Vagina (tissue), 2 donors: ENCODE results near the gene HEXIM1. TPM values are rescaled to one million over a fixed set of nuclear protein-coding genes. Genes with fewer than 3 reads are reported as not detected.
A peak's percentile ranks its signal among the peaks of the same experiment; 100 is the strongest.

Source experiments
- DNase-seq, 2 donors: peaks; one replicate each; pipeline ENCODE4 v3.0.0-alpha.2; 2017; ENCODE audit errors: extremely low spot score in 2 of 2
- H3K27ac ChIP-seq: fragments of 200-600 bp; sonication (generic); one replicate; pipeline ENCODE4 v1.5.1; 2019
- H3K27me3 ChIP-seq: fragments of 200-600 bp; sonication (generic); one replicate; pipeline ENCODE4 v1.5.1; 2019
- H3K36me3 ChIP-seq, 2 donors: fragments of 200-600 bp; sonication (generic); one replicate each; pipeline ENCODE4 v1.5.1; 2017 to 2019
- H3K4me1 ChIP-seq: fragments of 200-600 bp; sonication (generic); one replicate; pipeline ENCODE4 v1.5.1; 2019
- H3K4me3 ChIP-seq, 2 donors: fragments of 200-600 bp; sonication (generic); 1 replicate in 1 of 2; 2 replicates in 1 of 2; pipeline ENCODE4 v1.5.1; 2016 to 2019
- H3K9me3 ChIP-seq: fragments of 200-600 bp; sonication (generic); one replicate; pipeline ENCODE4 v1.5.1; 2019
- POLR2A ChIP-seq, 2 donors: fragments of 450-650 bp; IDR thresholded peaks; one replicate each; pipeline ENCODE4 v1.6.1; 2017; ENCODE audit warnings: antibody characterized with exemption in 2 of 2, mild to moderate bottlenecking in 2 of 2, moderate library complexity in 2 of 2
- POLR2AphosphoS5 ChIP-seq, 2 donors: sonication (generic); formaldehyde crosslinking; IDR thresholded peaks; one replicate each; pipeline ENCODE4 v1.9.0; 2017; ENCODE audit warnings: antibody characterized with exemption in 2 of 2, mild to moderate bottlenecking in 2 of 2, low read depth in 1 of 2; ENCODE audit not compliant: insufficient read depth in 1 of 2
- intact Hi-C: fragments of 100-400 bp; cut with DNase I; formaldehyde crosslinking; loops from one replicate; pipeline ENCODE4 v1.15.1; 2023
- microRNA-seq: library from miRNA; unstranded; fragments of <30 nt; microRNA quantifications from one replicate; pipeline ENCODE4, GENCODE V29; 2017; ENCODE audit warnings: borderline number of aligned reads, borderline replicate concordance
- small RNA-seq: library from RNA; depleted of rRNA; stranded (forward); fragments of <200 nt; gene quantifications from one replicate; pipeline ENCODE3, GENCODE V24; 2016
- total RNA-seq: library from RNA; depleted of rRNA; stranded (reverse); fragments of >200 nt; gene quantifications from one replicate; pipeline ENCODE4 v1.2.3, GENCODE V29; 2016
- TF ChIP-seq, protein P1 (sequence below), 3 experiments: fragments of 450-650 bp in 2 of 3; fragments of 200-600 bp in 1 of 3; sonication (generic) in 1 of 3; IDR thresholded peaks; one replicate each; pipeline ENCODE4 v1.5.1; 2017 to 2019; ENCODE audit warnings: antibody characterized with exemption in 3 of 3, mild to moderate bottlenecking in 2 of 3, moderate library complexity in 2 of 3

The HEXIM1 gene
- total RNA-seq, 1 donor from 2014 or later = 27.5 TPM

DNA sequence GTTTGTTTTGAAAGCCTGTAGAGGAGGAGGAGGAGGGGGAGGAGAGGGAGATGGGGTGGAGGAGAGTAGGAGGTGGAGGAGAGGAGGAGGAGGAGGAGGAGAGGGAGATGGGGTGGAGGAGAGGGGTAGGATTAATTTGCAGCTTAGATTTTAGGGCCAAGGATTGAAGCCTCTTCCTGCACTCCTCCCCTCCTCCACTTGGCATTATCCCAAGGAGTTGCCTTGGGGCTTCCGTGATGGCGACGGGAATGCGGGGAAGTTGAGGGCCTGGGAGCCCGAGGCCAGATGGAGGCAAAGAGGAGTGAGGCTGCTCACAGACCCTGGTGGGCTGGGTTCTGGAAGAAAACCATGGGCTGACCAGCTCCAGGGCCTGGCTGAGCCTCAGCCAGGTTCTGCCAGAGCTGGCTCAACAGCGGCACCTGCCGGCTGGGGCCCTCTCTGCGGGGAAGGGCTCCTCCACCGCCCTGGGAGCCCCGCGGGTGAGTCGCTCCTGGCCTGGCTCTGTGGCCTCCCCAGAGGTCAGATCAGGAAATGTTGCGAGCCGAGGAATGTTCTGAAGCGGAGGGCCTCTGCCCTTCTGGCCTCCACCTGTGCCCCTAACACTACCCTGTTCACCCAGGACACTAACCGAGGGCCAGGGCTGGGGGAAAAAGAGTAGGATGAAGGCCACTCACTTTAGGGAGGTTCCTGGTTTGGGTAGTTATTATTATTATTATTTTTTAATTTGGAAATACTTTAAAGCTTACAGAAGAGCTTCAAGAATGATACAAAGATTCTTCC lies 49.5 kb downstream of the HEXIM1 start:
- DNase-seq = no peak
- TF ChIP-seq, protein P1, sequence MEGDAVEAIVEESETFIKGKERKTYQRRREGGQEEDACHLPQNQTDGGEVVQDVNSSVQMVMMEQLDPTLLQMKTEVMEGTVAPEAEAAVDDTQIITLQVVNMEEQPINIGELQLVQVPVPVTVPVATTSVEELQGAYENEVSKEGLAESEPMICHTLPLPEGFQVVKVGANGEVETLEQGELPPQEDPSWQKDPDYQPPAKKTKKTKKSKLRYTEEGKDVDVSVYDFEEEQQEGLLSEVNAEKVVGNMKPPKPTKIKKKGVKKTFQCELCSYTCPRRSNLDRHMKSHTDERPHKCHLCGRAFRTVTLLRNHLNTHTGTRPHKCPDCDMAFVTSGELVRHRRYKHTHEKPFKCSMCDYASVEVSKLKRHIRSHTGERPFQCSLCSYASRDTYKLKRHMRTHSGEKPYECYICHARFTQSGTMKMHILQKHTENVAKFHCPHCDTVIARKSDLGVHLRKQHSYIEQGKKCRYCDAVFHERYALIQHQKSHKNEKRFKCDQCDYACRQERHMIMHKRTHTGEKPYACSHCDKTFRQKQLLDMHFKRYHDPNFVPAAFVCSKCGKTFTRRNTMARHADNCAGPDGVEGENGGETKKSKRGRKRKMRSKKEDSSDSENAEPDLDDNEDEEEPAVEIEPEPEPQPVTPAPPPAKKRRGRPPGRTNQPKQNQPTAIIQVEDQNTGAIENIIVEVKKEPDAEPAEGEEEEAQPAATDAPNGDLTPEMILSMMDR (IDR thresholded peaks at IDR 0.05) = peak; percentile 83 to 99 (median 99)
- peak; percentile 59 to 80 for TF ChIP-seq POLR2AphosphoS5 (IDR thresholded peaks at IDR 0.05; ENCODE audit: insufficient read depth in 1 of 2, low read depth in 1 of 2)
- TF ChIP-seq POLR2A (IDR thresholded peaks at IDR 0.05) = no peak
- intact Hi-C loops = loop anchor here (5.0 to 10.0 kb wide), 2 partner anchors 60 to 273 kb away; partner anchors contain the start of gene ACBD4
- H3K27ac ChIP-seq = peak overlapping the region; percentile 75
- H3K27me3 ChIP-seq = no peaks in the 10 kb centered on the region
- H3K36me3 ChIP-seq = no peaks in the 10 kb centered on the region
- peaks cover 33% of the 10 kb centered on the region for H3K4me1 ChIP-seq
- H3K9me3 ChIP-seq = no peaks in the 10 kb centered on the region
- H3K4me3 ChIP-seq = no peak overlapping the region

DNA sequence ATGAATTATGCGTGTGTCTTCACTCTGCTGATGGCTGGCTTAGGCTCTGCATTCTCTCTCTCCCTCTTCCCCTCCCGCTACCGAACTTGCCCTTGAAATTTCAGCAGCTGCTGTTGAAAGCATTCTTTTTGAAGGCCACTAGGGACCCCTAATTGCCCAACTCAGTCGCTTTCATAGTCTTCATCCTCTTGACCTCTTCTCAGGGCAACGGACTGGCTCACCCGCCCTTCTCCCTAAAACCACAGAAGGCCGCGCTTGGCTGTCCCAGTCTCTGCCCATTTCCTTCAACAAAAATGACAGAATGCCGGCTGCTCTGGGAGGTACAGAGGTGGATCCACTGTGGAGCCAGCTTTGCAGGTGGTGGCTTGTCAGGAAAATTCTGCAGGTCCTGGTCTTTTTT lies 52.4 kb downstream of the HEXIM1 start:
- no peak overlapping the region for H3K27ac ChIP-seq
- intact Hi-C loops = no loop called here
- DNase-seq = no peak
- no peaks in the 10 kb centered on the region for H3K9me3 ChIP-seq
- no peak overlapping the region for H3K4me3 ChIP-seq
- peaks cover 33% of the 10 kb centered on the region for H3K4me1 ChIP-seq
- no peaks in the 10 kb centered on the region for H3K36me3 ChIP-seq
- no peaks in the 10 kb centered on the region for H3K27me3 ChIP-seq
- TF ChIP-seq POLR2AphosphoS5 (IDR thresholded peaks at IDR 0.05; ENCODE audit: insufficient read depth in 1 of 2, low read depth in 1 of 2) (no peak), POLR2A (IDR thresholded peaks at IDR 0.05) (no peak)
- TF ChIP-seq, protein P1 (IDR thresholded peaks at IDR 0.05) = no peak

DNA sequence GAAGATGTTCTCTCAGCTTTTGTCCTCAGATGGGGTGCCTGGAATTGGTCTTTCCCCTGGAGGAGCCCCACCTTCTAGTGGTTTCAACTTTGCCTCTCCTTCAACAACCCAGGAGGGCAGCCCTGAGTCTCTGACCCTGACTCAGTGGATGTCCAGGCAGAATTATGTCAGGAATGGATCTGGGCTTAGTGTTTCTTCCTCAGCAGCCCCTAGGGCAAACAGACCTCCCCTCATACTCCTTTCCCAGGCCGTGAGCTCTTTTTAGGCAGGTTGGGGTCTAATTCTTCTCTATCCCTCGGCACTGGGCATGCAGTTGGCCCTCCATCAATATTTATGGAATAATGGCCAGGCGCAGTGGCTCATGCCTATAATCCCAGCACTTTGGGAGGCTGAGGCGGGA lies 53.2 kb downstream of the HEXIM1 start:
- DNase-seq = no peak
- Histone ChIP-seq H3K4me3 (no peak overlapping the region), H3K27ac (peak overlapping the region; percentile 15), H3K4me1 (peaks cover 33% of the 10 kb centered on the region), H3K27me3 (no peaks in the 10 kb centered on the region), H3K9me3 (no peaks in the 10 kb centered on the region), H3K36me3 (no peaks in the 10 kb centered on the region)
- TF ChIP-seq, protein P1 (IDR thresholded peaks at IDR 0.05) = no peak
- no peak for TF ChIP-seq POLR2A (IDR thresholded peaks at IDR 0.05)
- no peak for TF ChIP-seq POLR2AphosphoS5 (IDR thresholded peaks at IDR 0.05; ENCODE audit: insufficient read depth in 1 of 2, low read depth in 1 of 2)
- intact Hi-C loops = no loop called here

Small RNAs within 50 kb of the gene (microRNA-seq; reads per million reads assigned to microRNA genes)
- gene MIR6784 = not detected

Small RNAs within 50 kb of the gene (small RNA-seq; reads per million reads assigned to genes)
- not detected for gene MIR6784

Other genes starting within 250 kb of the HEXIM1 start
- 55.5 TPM for gene EFTUD2, start 249.0 kb upstream of the HEXIM1 start, total RNA-seq
- not detected for gene GFAP, start 233.0 kb upstream of the HEXIM1 start, total RNA-seq
- gene KIF18B, start 200.7 kb upstream of the HEXIM1 start, total RNA-seq = 0.74 TPM
- 6.9 TPM for gene C1QL1, start 180.2 kb upstream of the HEXIM1 start, total RNA-seq
- gene DCAKD, start 96.8 kb upstream of the HEXIM1 start, total RNA-seq = 54.5 TPM
- 49.4 TPM for gene NMT1, start 87.2 kb upstream of the HEXIM1 start, total RNA-seq
- 34.1 TPM for gene PLCD3, start 16.0 kb upstream of the HEXIM1 start, total RNA-seq
- 18.9 TPM for gene ACBD4, start 12.8 kb upstream of the HEXIM1 start, total RNA-seq
- 9.8 TPM for gene HEXIM2, start 13.4 kb downstream of the HEXIM1 start, total RNA-seq
- gene FMNL1, start 73.4 kb downstream of the HEXIM1 start, total RNA-seq = 22.1 TPM
- not detected for gene SPATA32, start 113.6 kb downstream of the HEXIM1 start, total RNA-seq
- 9.8 TPM for gene MAP3K14, start 168.5 kb downstream of the HEXIM1 start, total RNA-seq